DMS53 treated with DMSO at 0.1 percent for 48 hours (cell line): ENCODE results near the gene GALE.
A peak's percentile ranks its signal among the peaks of the same experiment; 100 is the strongest.

Source experiments
- DNase-seq: peaks from one replicate; lab custom pipeline; 2025; ENCODE audit not compliant: unreplicated experiment; lab: John Stamatoyannopoulos, UW

Gene GALE

GRCh38 chr1:23756676-23757075 lies 43.9 kb downstream of the GALE start:
- no peak for DNase-seq

DNA sequence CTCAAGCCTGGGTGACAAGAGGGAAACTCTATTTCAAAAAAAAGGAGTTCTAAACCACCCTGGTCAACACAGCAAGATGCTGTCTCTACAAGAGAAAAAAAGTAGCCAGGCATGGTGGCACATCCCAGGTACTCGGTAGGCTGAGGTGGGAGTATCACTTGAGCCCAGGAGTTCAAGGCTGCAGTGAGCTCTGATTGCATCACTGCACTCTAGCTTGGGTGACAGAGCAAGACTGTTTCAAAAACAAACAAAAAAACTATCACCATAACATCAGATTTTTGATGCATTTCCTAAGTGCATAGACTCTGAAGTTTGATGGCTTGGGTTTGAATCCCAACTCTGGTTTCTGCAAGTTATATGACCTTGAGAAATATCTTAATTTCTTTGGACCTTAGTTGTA lies 47.6 kb downstream of the GALE start:
- no peak for DNase-seq

- DNase-seq: no peak
These were observed 48.7 kb downstream of the GALE start for GRCh38 chr1:23751815-23752200.

GRCh38 chr1:23751050-23751814 lies 49.3 kb downstream of the GALE start:
- peak; percentile 58 for DNase-seq

DNA sequence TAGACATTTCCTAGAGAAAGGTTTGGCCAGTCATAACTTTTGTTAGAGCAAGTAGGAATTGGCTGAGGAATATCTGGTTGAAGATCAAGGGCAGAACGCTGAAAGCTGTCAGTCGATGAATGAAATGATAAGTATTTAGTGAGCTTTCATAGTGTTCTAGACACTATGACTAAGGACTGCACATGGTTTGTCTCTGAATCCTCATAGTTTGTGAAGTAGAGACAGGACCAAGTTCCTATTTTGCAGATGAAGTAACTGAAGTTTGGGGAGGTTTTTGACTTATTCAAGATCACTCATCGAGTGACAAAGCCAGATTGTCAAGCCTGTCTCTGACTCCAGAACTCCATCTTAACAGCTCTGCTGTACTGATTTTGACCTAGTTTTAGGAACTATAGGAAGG lies 52.5 kb downstream of the GALE start:
- DNase-seq: no peak
